GM12865 (cell line): ENCODE results near the gene ADGRG6.

Experiments used
- DNase-seq: peaks from one replicate; pipeline ENCODE4 v3.0.0; 2010; ENCODE audit warnings: low read depth
- H3K4me3 ChIP-seq: 2 replicates; pipeline ENCODE4 v1.5.1; 2011; ENCODE audit warnings: mild to moderate bottlenecking, low read depth, low read length, control low read depth
- TF ChIP-seq, protein P1 (sequence below): IDR thresholded peaks from 2 replicates; pipeline ENCODE4 v1.5.1; 2011; ENCODE audit warnings: low read length, control low read depth, low read depth, inconsistent platforms; ENCODE audit not compliant: insufficient read depth; ENCODE audit errors: missing control alignments

Gene ADGRG6

GRCh38 chr6:142350309-142350708, 48.5 kb downstream of the ADGRG6 start:
- DNase-seq, result no peak
- no peak overlapping the region for H3K4me3 ChIP-seq

DNA sequence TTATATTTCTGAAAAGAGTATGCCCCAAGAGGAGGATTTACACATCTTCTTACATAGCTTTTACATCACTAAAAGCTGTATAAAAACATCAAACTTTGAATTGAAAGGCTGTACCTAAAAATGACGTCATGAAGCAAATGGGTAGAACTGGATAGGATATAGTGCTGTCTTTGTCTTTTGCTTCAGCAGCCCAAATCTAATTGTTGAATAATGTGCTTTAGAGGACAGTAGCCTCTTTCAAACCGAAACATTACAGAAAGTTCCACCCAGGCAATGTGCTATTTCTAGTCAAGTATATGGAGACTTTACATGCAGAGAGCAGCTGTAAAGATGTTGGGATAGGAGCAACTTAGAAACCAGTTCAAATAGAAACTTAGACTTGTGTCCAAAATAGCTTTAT, 51.9 kb downstream of the ADGRG6 start:
- H3K4me3 ChIP-seq, result no peak overlapping the region
- TF ChIP-seq, protein P1, sequence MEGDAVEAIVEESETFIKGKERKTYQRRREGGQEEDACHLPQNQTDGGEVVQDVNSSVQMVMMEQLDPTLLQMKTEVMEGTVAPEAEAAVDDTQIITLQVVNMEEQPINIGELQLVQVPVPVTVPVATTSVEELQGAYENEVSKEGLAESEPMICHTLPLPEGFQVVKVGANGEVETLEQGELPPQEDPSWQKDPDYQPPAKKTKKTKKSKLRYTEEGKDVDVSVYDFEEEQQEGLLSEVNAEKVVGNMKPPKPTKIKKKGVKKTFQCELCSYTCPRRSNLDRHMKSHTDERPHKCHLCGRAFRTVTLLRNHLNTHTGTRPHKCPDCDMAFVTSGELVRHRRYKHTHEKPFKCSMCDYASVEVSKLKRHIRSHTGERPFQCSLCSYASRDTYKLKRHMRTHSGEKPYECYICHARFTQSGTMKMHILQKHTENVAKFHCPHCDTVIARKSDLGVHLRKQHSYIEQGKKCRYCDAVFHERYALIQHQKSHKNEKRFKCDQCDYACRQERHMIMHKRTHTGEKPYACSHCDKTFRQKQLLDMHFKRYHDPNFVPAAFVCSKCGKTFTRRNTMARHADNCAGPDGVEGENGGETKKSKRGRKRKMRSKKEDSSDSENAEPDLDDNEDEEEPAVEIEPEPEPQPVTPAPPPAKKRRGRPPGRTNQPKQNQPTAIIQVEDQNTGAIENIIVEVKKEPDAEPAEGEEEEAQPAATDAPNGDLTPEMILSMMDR, result no peak
- DNase-seq, result no peak

More at GRCh38 chr6:142350309-142350708, 48.5 kb downstream of the ADGRG6 start:
- TF ChIP-seq, protein P1, result no peak

DNA sequence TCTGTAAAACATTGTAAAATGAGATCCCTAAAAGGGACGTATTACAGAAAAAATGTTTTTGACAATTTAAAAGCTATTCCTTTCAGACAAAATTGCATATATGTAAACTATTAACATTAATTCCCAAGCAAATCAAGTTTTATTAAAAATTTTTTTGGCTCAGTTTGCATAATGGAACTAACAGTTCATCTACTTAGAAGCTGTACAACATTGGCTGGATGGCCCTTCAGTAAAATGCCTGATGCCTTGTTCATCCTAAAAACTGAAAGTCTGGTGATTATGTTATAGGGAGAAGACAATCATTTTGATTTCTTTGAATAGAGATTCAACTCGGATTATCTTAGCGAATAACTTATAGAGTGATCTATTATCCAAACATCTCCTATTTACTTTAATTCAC, 52.8 kb downstream of the ADGRG6 start:
- no peak overlapping the region for H3K4me3 ChIP-seq
- DNase-seq, result no peak
- TF ChIP-seq, protein P1, result no peak

- H3K4me3 ChIP-seq, result no peak overlapping the region
- no peak for DNase-seq
- TF ChIP-seq, protein P1, result no peak
Observed at GRCh38 chr6:142355520-142356174, 53.8 kb downstream of the ADGRG6 start.

- TF ChIP-seq, protein P1, result no peak
- DNase-seq, result no peak
- H3K4me3 ChIP-seq, result no peak overlapping the region
Observed at GRCh38 chr6:142356201-142356883, 54.5 kb downstream of the ADGRG6 start.

- TF ChIP-seq, protein P1, result no peak
- no peak for DNase-seq
- no peak overlapping the region for H3K4me3 ChIP-seq
Observed at GRCh38 chr6:142356884-142357225, 55.0 kb downstream of the ADGRG6 start.
